ENCODE data around the gene SFI1. TPM values are rescaled to one million over a fixed set of nuclear protein-coding genes. Genes with fewer than 3 reads are reported as not detected.

The SFI1 gene
- total RNA-seq, 1 donor from 2014 or later = 50.3 TPM

- Mint-ChIP-seq H3K36me3 (peaks cover 7% of the 10 kb centered on the region), H3K4me3 (no peak overlapping the region), H3K4me1 (ENCODE audit: unreplicated experiment) (no peaks in the 10 kb centered on the region), H3K27ac (no peak overlapping the region), H3K9me3 (no peaks in the 10 kb centered on the region), H3K27me3 (no peaks in the 10 kb centered on the region)
- no peak for DNase-seq (ENCODE audit: extremely low spot score, unreplicated experiment)
- no peak for TF ChIP-seq CTCF (conservative IDR thresholded peaks at IDR 0.05)
Observed at GRCh38 chr22:31578171-31578570, 81.8 kb downstream of the SFI1 start.

- no peak overlapping the region for H3K4me3 Mint-ChIP-seq
- H3K36me3 Mint-ChIP-seq = peaks cover 7% of the 10 kb centered on the region
- DNase-seq (ENCODE audit: extremely low spot score, unreplicated experiment) = no peak
- no peaks in the 10 kb centered on the region for H3K27me3 Mint-ChIP-seq
- no peak for TF ChIP-seq CTCF (conservative IDR thresholded peaks at IDR 0.05)
- no peaks in the 10 kb centered on the region for H3K9me3 Mint-ChIP-seq
- no peaks in the 10 kb centered on the region for H3K4me1 Mint-ChIP-seq (ENCODE audit: unreplicated experiment)
- H3K27ac Mint-ChIP-seq = no peak overlapping the region
Observed at GRCh38 chr22:31579835-31580242, 83.5 kb downstream of the SFI1 start.

- Mint-ChIP-seq H3K9me3 (no peaks in the 10 kb centered on the region), H3K36me3 (peaks cover 20% of the 10 kb centered on the region), H3K4me3 (no peak overlapping the region), H3K27ac (no peak overlapping the region), H3K4me1 (ENCODE audit: unreplicated experiment) (peaks cover 13% of the 10 kb centered on the region), H3K27me3 (no peaks in the 10 kb centered on the region)
- no peak for TF ChIP-seq CTCF (conservative IDR thresholded peaks at IDR 0.05)
- no peak for DNase-seq (ENCODE audit: extremely low spot score, unreplicated experiment)
Observed at GRCh38 chr22:31583861-31584485, 87.6 kb downstream of the SFI1 start.

- no peak for TF ChIP-seq CTCF (conservative IDR thresholded peaks at IDR 0.05)
- DNase-seq (ENCODE audit: extremely low spot score, unreplicated experiment) = no peak
- Mint-ChIP-seq H3K27ac (no peak overlapping the region), H3K27me3 (no peaks in the 10 kb centered on the region), H3K36me3 (peaks cover 21% of the 10 kb centered on the region), H3K9me3 (no peaks in the 10 kb centered on the region), H3K4me3 (no peak overlapping the region), H3K4me1 (ENCODE audit: unreplicated experiment) (peaks cover 13% of the 10 kb centered on the region)
Observed at GRCh38 chr22:31584804-31585160, 88.4 kb downstream of the SFI1 start.

- Mint-ChIP-seq H3K27me3 (no peaks in the 10 kb centered on the region), H3K9me3 (no peaks in the 10 kb centered on the region), H3K4me3 (no peak overlapping the region), H3K36me3 (peaks cover 21% of the 10 kb centered on the region), H3K4me1 (ENCODE audit: unreplicated experiment) (peaks cover 13% of the 10 kb centered on the region), H3K27ac (peak overlapping the region; percentile 43)
- no peak for TF ChIP-seq CTCF (conservative IDR thresholded peaks at IDR 0.05)
- no peak for DNase-seq (ENCODE audit: extremely low spot score, unreplicated experiment)
Observed at GRCh38 chr22:31585161-31585859, 89.0 kb downstream of the SFI1 start.
